Endodermal cell (in vitro differentiated cells): ENCODE data around the gene CCDC51. TPM values are rescaled to one million over a fixed set of nuclear protein-coding genes. Genes with fewer than 3 reads are reported as not detected.
"Not testable (repeated sequence)": the region's sequence is repeated elsewhere in the genome, so short reads cannot be mapped to it uniquely, and the experiment has no call there.

Experiments used
- DNase-seq: peaks from one replicate; pipeline ENCODE4 v3.0.0-alpha.2; 2017
- H3K27ac ChIP-seq: 2 replicates; pipeline ENCODE4 v1.5.1; 2013; ENCODE audit warnings: mild to moderate bottlenecking, low read depth, low read length, moderate library complexity
- H3K27me3 ChIP-seq: 2 replicates; pipeline ENCODE4 v1.6.1; 2013; ENCODE audit warnings: mild to moderate bottlenecking, low read length, moderate library complexity; ENCODE audit not compliant: insufficient read depth, control insufficient read depth, poor library complexity, severe bottlenecking
- H3K36me3 ChIP-seq: 2 replicates; pipeline ENCODE4 v1.7.0; 2013; ENCODE audit warnings: mild to moderate bottlenecking, low read length, moderate library complexity; ENCODE audit not compliant: control insufficient read depth, insufficient read depth
- H3K4me1 ChIP-seq: one replicate; pipeline ENCODE4 v1.7.0; 2013; ENCODE audit warnings: low read length; ENCODE audit not compliant: control insufficient read depth, insufficient read depth
- H3K4me3 ChIP-seq: 2 replicates; pipeline ENCODE4 v1.5.1; 2013; ENCODE audit warnings: mild to moderate bottlenecking, low read length, moderate library complexity
- H3K9ac ChIP-seq: 2 replicates; pipeline ENCODE4 v1.6.1; 2013; ENCODE audit warnings: mild to moderate bottlenecking, low read length, moderate library complexity; ENCODE audit not compliant: poor library complexity, severe bottlenecking; ENCODE audit errors: extremely low read depth
- H3K9me3 ChIP-seq: 2 replicates; pipeline ENCODE4 v1.6.1; 2013; ENCODE audit warnings: mild to moderate bottlenecking, low read length, moderate library complexity; ENCODE audit not compliant: control insufficient read depth
- H3K27ac Mint-ChIP-seq: 2 replicates; pipeline ENCODE4 v1.8.0; 2020; ENCODE audit warnings: mixed read lengths
- H3K27me3 Mint-ChIP-seq: 2 replicates; pipeline ENCODE4 v1.8.0; 2021; ENCODE audit warnings: mild to moderate bottlenecking, mixed read lengths; ENCODE audit not compliant: insufficient read depth
- H3K36me3 Mint-ChIP-seq: 2 replicates; pipeline ENCODE4 v1.8.0; 2020; ENCODE audit warnings: low read depth, mixed read lengths
- H3K4me1 Mint-ChIP-seq: 2 replicates; pipeline ENCODE4 v1.8.0; 2020; ENCODE audit warnings: mixed read lengths
- H3K4me3 Mint-ChIP-seq: 2 replicates; pipeline ENCODE4 v1.8.0; 2020; ENCODE audit warnings: mild to moderate bottlenecking, moderate library complexity, mixed read lengths
- H3K9me3 Mint-ChIP-seq: 2 replicates; pipeline ENCODE4 v1.8.0; 2020; ENCODE audit warnings: mild to moderate bottlenecking, mixed read lengths
- WGBS, 2 experiments: methylation state at CpG; one replicate each; pipeline versions ENCODE4 v1.1.5 to v1.1.7; 2013; ENCODE audit warnings: missing lambda C conversion rate in 2 of 2, mixed read lengths in 1 of 2; ENCODE audit not compliant: insufficient coverage in 1 of 2, insufficient read length in 1 of 2; 5-methylcytosine and 5-hydroxymethylcytosine counted together
- total RNA-seq, 2 donors: library from RNA; stranded (reverse); fragmentation: NEBNext Ultra II Directional in 1 of 2; extraction: Animal tissue kit (Norgen Biotek cat#: 25700) in 1 of 2; gene quantifications; 2 replicates in 1 of 2; 3 replicates in 1 of 2; pipeline ENCODE4 v1.2.1, GENCODE V29; 2021
- TF ChIP-seq, protein P1 (sequence below): fragments of 200-600 bp; sonication (generic); conservative IDR thresholded peaks from 2 replicates; pipeline ENCODE4 v1.5.0; 2021; ENCODE audit warnings: antibody characterized with exemption, mild to moderate bottlenecking

Gene CCDC51
- total RNA-seq, 2 donors from 2014 or later: 14.5 to 14.6 TPM

GRCh38 chr3:48465237-48465530, 25.3 kb upstream of the CCDC51 start:
- Mint-ChIP-seq H3K36me3 (peaks cover 39% of the 10 kb centered on the region), H3K9me3 (no peaks in the 10 kb centered on the region), H3K27ac (peak overlapping the region; percentile 98), H3K4me1 (peaks cover 16% of the 10 kb centered on the region), H3K4me3 (no peak overlapping the region), H3K27me3 (no peaks in the 10 kb centered on the region)
- peaks cover 38% of the 10 kb centered on the region for H3K36me3 ChIP-seq
- H3K9me3 ChIP-seq: no peaks in the 10 kb centered on the region
- TF ChIP-seq, protein P1, sequence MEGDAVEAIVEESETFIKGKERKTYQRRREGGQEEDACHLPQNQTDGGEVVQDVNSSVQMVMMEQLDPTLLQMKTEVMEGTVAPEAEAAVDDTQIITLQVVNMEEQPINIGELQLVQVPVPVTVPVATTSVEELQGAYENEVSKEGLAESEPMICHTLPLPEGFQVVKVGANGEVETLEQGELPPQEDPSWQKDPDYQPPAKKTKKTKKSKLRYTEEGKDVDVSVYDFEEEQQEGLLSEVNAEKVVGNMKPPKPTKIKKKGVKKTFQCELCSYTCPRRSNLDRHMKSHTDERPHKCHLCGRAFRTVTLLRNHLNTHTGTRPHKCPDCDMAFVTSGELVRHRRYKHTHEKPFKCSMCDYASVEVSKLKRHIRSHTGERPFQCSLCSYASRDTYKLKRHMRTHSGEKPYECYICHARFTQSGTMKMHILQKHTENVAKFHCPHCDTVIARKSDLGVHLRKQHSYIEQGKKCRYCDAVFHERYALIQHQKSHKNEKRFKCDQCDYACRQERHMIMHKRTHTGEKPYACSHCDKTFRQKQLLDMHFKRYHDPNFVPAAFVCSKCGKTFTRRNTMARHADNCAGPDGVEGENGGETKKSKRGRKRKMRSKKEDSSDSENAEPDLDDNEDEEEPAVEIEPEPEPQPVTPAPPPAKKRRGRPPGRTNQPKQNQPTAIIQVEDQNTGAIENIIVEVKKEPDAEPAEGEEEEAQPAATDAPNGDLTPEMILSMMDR: no peak
- H3K9ac ChIP-seq: no peak overlapping the region
- peaks cover 7% of the 10 kb centered on the region for H3K4me1 ChIP-seq
- no peaks in the 10 kb centered on the region for H3K27me3 ChIP-seq
- peak overlapping the region; percentile 100 for H3K27ac ChIP-seq
- no peak for DNase-seq
- 78 to 80% methylated on average over 1 to 7 of the region's 7 CpGs for WGBS, 2 experiments
- H3K4me3 ChIP-seq: no peak overlapping the region

- Mint-ChIP-seq H3K27ac (peak overlapping the region; percentile 98), H3K4me3 (no peak overlapping the region), H3K36me3 (peaks cover 40% of the 10 kb centered on the region), H3K9me3 (no peaks in the 10 kb centered on the region), H3K27me3 (no peaks in the 10 kb centered on the region), H3K4me1 (peaks cover 13% of the 10 kb centered on the region)
- H3K27me3 ChIP-seq: no peaks in the 10 kb centered on the region
- WGBS, 2 experiments: 94 to 95% methylated on average over 15 to 17 of the region's 17 CpGs
- no peak overlapping the region for H3K4me3 ChIP-seq
- peaks cover 7% of the 10 kb centered on the region for H3K4me1 ChIP-seq
- peak overlapping the region; percentile 100 for H3K27ac ChIP-seq
- DNase-seq: no peak
- no peaks in the 10 kb centered on the region for H3K9me3 ChIP-seq
- peaks cover 41% of the 10 kb centered on the region for H3K36me3 ChIP-seq
- H3K9ac ChIP-seq: no peak overlapping the region
- TF ChIP-seq, protein P1: no peak
Measured at GRCh38 chr3:48464713-48465221, 24.8 kb upstream of the CCDC51 start.

- peaks cover 33% of the 10 kb centered on the region for H3K36me3 Mint-ChIP-seq
- DNase-seq: peak; percentile 37
- Histone ChIP-seq H3K27me3 (no peaks in the 10 kb centered on the region), H3K9me3 (no peaks in the 10 kb centered on the region), H3K36me3 (peaks cover 45% of the 10 kb centered on the region), H3K27ac (peak overlapping the region; percentile 34), H3K4me1 (peaks cover 7% of the 10 kb centered on the region), H3K9ac (no peak overlapping the region), H3K4me3 (no peak overlapping the region)
- peak overlapping the region; percentile 66 for H3K27ac Mint-ChIP-seq
- peaks cover 13% of the 10 kb centered on the region for H3K4me1 Mint-ChIP-seq
- TF ChIP-seq, protein P1: no peak
- no peaks in the 10 kb centered on the region for H3K27me3 Mint-ChIP-seq
- WGBS, 2 experiments: 87 to 94% methylated on average over 5 to 9 of the region's 9 CpGs
- H3K9me3 Mint-ChIP-seq: no peaks in the 10 kb centered on the region
- no peak overlapping the region for H3K4me3 Mint-ChIP-seq
Measured at GRCh38 chr3:48463703-48464102, 23.8 kb upstream of the CCDC51 start.

DNA sequence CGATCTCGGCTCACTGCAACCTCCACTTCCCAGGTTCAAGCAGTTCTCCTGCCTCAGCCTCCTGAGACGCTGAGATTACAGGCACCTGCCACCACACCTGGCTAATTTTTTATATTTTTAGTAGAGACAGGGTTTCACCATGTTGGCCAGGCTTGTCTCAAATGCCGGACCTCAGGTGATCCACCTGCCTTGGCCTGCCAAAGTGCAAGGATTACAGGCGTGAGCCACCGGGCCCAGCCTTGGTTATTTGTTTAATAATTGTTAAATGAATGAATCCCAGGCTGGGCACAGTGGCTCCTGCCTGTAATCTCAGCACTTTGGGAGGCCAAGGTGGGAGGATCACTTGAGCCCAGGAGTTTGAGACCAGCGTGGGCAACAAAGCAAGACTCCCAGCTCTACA, 21.8 kb upstream of the CCDC51 start:
- H3K4me3 Mint-ChIP-seq, H3K4me3 ChIP-seq, H3K4me1 ChIP-seq, DNase-seq, H3K9me3 Mint-ChIP-seq, H3K27me3 Mint-ChIP-seq, H3K27ac ChIP-seq, H3K9ac ChIP-seq, H3K27me3 ChIP-seq, H3K9me3 ChIP-seq, H3K27ac Mint-ChIP-seq: not testable (repeated sequence)
- Mint-ChIP-seq H3K36me3 (peaks cover 23% of the 10 kb centered on the region), H3K4me1 (peaks cover 11% of the 10 kb centered on the region)
- WGBS, 2 experiments: 93 to 100% methylated on average over 3 to 7 of the region's 7 CpGs
- peaks cover 38% of the 10 kb centered on the region for H3K36me3 ChIP-seq
